Measurements from ENCODE around the gene CFD.

Gene CFD

GRCh38 chr19:867301-867793, 7.9 kb downstream of the CFD start:
- no peak for DNase-seq (ENCODE audit: extremely low read depth, low read depth)

GRCh38 chr19:867855-868457, 8.5 kb downstream of the CFD start:
- TF ChIP-seq, protein P1, sequence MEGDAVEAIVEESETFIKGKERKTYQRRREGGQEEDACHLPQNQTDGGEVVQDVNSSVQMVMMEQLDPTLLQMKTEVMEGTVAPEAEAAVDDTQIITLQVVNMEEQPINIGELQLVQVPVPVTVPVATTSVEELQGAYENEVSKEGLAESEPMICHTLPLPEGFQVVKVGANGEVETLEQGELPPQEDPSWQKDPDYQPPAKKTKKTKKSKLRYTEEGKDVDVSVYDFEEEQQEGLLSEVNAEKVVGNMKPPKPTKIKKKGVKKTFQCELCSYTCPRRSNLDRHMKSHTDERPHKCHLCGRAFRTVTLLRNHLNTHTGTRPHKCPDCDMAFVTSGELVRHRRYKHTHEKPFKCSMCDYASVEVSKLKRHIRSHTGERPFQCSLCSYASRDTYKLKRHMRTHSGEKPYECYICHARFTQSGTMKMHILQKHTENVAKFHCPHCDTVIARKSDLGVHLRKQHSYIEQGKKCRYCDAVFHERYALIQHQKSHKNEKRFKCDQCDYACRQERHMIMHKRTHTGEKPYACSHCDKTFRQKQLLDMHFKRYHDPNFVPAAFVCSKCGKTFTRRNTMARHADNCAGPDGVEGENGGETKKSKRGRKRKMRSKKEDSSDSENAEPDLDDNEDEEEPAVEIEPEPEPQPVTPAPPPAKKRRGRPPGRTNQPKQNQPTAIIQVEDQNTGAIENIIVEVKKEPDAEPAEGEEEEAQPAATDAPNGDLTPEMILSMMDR (IDR thresholded peaks at IDR 0.05; ENCODE audit: low read depth, low read length) = no peak
- no peak for DNase-seq (ENCODE audit: extremely low read depth, low read depth)

More at GRCh38 chr19:867301-867793, 7.9 kb downstream of the CFD start:
- TF ChIP-seq, protein P1 (IDR thresholded peaks at IDR 0.05; ENCODE audit: low read depth, low read length) = no peak

DNA sequence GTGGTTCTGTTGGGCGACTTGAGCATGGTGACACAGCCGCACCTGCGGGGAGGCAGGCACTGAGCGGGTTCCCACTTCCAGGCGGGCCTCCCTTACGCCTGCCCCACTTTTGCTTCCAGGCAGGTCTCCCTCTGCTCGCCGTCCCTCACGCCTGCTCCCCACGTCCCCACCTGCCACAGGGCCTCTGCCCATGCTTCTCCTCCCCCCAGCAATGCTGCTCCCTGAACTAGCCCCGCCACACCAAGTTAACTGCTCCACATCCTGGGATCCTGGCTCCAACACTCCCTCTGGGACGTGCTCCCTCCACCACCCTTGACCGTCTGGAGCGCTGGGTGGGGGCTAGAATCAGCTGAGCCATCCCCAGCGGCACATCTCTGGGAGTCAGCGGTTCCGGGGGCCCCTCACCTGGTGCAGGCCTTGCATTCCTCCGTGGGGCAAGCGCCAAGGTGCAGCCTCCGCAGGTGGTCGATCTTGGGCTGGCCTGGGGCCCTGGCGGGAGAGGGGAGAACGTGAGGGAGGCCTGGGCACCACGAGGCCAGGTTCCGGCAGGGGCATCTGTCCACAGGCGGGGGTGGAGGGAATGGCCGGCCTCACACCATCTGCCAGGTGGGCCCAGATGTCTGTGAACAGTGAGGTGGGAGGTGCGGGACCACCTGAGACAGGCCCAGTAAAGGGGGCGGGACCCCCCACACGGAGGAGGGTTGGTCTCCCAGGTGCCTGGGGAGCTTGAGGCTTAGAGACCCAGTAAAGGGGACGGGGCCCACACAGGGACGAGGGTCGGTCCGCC, 9.2 kb downstream of the CFD start:
- DNase-seq (ENCODE audit: extremely low read depth, low read depth) = no peak
- TF ChIP-seq, protein P1 (IDR thresholded peaks at IDR 0.05; ENCODE audit: low read depth, low read length) = no peak

DNA sequence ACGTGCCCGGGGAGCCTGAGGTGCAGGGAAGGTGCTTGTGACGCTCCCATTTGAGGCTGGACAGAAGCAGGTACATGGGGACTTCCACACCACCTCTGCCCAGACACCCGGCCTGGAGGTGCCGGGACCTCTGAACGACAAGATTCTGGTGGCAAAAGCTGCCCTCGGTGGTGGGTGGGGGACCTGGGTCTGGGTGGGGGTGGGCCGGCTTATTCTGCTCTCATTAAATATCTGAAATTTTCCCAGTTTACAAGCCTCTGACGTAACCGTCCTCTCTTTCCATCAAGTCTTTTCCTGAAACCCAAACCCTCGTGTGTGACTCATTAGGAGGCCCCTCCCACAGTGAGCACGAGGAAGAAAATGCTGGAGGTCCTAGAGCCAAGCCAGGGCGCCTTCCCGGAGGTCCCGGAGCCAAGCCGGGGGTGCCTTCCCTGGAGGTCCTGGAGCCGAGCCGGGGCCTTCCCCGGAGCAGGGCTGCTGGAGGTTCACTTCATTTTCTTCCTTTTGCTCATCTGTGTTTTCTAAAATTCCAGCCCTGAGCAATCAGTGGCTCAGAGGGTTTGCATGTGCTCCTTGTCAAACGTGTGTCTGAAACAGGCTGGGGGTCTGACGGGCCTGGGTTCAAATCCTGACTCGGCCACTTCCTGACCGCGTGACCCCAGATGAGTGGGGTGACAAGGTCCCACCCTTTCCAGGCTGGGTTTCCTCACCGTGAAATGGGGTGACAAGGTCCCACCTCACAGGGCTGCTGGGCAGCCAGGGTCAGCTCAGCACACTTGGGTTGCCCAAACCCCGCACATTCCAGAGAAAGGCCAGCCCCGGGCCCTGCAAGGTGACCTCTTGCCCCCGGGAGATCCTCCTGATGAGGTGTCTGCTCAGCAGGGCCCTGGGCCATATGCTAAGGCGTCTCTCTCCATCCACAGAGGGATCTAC, 10.0 kb downstream of the CFD start:
- TF ChIP-seq, protein P1 (IDR thresholded peaks at IDR 0.05; ENCODE audit: low read depth, low read length) = no peak
- peak; percentile 85 for DNase-seq (ENCODE audit: extremely low read depth, low read depth)

DNA sequence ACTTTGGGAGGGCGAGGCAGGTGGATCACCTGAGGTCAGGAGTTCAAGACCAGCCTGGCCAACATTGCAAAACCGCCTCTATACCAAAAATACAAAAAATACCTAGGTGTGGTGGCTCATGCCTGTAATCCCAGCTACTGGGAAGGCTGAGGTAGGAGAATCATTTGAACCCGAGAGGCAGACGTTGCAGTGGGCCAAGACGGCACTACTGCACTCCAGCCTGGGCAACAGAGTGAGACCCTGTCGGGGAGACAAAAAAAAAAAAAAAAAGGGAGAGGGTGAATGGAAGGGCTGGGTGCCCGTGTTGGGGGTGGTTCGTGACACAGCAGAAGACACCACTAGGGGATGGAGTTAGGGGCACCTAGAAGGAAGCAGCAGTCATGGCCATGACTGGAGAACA, 10.8 kb downstream of the CFD start:
- TF ChIP-seq, protein P1 (IDR thresholded peaks at IDR 0.05; ENCODE audit: low read depth, low read length) = no peak
- DNase-seq (ENCODE audit: extremely low read depth, low read depth) = no peak

DNA sequence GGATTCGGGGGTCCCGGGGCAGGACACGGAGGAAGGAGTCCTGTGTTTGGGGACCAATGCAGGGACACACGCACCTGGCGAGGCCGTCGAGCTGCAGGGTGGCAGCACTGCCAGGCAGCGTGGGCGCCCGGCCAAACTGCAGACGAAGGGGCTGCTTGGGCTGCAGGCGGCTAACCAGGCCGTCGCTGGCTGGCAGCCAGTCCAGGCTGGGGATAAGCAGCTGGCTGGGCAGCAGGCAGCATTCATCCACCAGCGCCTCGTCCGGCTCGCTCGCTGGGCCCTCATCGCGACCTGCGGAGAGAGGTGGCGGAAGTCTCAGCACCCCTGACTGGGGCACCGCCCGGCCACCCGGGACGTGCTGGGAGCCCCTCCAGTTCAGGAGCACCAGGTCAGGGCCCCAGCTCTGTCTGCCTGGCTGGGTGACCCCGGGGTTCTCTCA, 11.5 kb downstream of the CFD start:
- TF ChIP-seq, protein P1 (IDR thresholded peaks at IDR 0.05; ENCODE audit: low read depth, low read length) = no peak
- DNase-seq (ENCODE audit: extremely low read depth, low read depth) = no peak

Data from AG09319 (cell line).